BLaER1 (cell line): ENCODE measurements around the gene BCL2L1.

Source experiments
- H3K27ac ChIP-seq: shearing (Covaris generic); formaldehyde crosslinking; 2 replicates; pipeline ENCODE4 v1.8.1; 2022
- H3K27me3 ChIP-seq: shearing (Covaris generic); formaldehyde crosslinking; 2 replicates; pipeline ENCODE4 v1.8.1; 2022
- H3K36me3 ChIP-seq: shearing (Covaris generic); formaldehyde crosslinking; 2 replicates; pipeline ENCODE4 v1.8.1; 2022
- H3K4me1 ChIP-seq: shearing (Covaris generic); formaldehyde crosslinking; 2 replicates; pipeline ENCODE4 v1.8.1; 2022
- H3K4me2 ChIP-seq: shearing (Covaris generic); formaldehyde crosslinking; 2 replicates; pipeline ENCODE4 v1.8.1; 2022
- H3K4me3 ChIP-seq: shearing (Covaris generic); formaldehyde crosslinking; 2 replicates; pipeline ENCODE4 v1.8.1; 2022
- H3K9ac ChIP-seq: shearing (Covaris generic); formaldehyde crosslinking; 2 replicates; pipeline ENCODE4 v1.8.1; 2022
- H3K9me3 ChIP-seq: shearing (Covaris generic); formaldehyde crosslinking; 2 replicates; pipeline ENCODE4 v1.8.1; 2022
- H4K20me1 ChIP-seq: shearing (Covaris generic); formaldehyde crosslinking; 2 replicates; pipeline ENCODE4 v1.8.1; 2022
- Cebpa-rat ChIP-seq: shearing (Covaris generic); IDR thresholded peaks from 2 replicates; pipeline ENCODE4 v1.8.1; 2022

Gene BCL2L1

DNA sequence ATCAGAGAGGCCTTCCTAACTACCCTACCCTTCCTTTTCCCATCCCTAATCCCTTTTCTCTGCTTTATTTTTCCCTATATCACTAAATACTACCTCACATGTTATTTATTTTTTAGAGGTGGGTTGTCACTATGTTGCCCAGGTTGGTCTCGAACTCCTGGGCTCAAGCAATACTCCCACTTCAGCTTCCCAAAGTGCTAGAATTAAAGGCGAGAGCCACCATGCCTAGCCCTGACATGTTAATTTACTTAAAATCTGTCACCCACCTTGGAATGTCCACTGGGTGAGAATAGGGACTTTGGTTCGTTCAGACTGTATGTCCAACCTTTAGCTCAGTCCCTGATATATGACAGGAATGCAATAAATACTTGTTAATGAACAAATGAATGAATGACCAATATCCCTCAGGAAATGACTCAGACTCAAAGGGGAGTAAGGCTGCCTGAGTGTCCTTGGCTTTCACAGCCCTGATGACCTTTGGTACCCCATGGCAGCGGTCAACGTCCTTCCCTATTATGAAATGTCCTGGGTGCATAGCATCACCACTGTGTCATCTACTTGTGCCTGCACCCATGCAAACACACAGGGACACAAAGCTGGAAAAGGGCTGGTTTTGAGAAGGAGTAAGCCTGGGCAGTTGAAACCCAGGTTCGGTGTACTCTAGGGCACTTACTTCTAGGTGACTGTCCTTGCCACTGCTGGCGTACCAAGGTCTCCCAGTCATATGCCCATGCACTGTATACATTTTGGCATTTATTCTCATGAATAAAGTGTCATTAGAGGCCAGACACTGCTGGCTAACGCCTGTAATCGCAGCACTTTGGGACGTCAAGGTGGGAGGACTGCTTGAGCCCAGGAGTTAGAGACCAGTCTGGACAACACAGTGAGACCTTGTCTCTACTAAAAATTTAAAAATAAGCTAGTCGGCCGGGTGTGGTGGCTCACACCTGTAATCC is 26.5 kb downstream of the BCL2L1 start:
- peaks cover 80% of the 10 kb centered on the region for H3K4me1 ChIP-seq
- TF ChIP-seq Cebpa-rat = no peak
- no peak overlapping the region for H3K4me3 ChIP-seq
- no peaks in the 10 kb centered on the region for H3K9me3 ChIP-seq
- H4K20me1 ChIP-seq = peaks cover 49% of the 10 kb centered on the region
- H3K27ac ChIP-seq = peak overlapping the region; percentile 67; the same call in 1 of the 2 replicates
- H3K9ac ChIP-seq = no peak overlapping the region
- H3K4me2 ChIP-seq = peak overlapping the region; percentile 70
- peaks cover 85% of the 10 kb centered on the region for H3K36me3 ChIP-seq
- no peaks in the 10 kb centered on the region for H3K27me3 ChIP-seq

- H3K36me3 ChIP-seq = peaks cover 84% of the 10 kb centered on the region
- H3K4me2 ChIP-seq = peak overlapping the region; percentile 70
These were observed 27.6 kb downstream of the BCL2L1 start for GRCh38 chr20:31694842-31695593.

GRCh38 chr20:31693987-31694661 is 28.5 kb downstream of the BCL2L1 start:
- peak overlapping the region; percentile 54; the same call in 1 of the 2 replicates for H3K9ac ChIP-seq
- peaks cover 37% of the 10 kb centered on the region for H4K20me1 ChIP-seq
- peak overlapping the region; percentile 67 for H3K27ac ChIP-seq
- peak overlapping the region; percentile 70 for H3K4me2 ChIP-seq
- peaks cover 79% of the 10 kb centered on the region for H3K4me1 ChIP-seq
- peaks cover 83% of the 10 kb centered on the region for H3K36me3 ChIP-seq
- H3K9me3 ChIP-seq = no peaks in the 10 kb centered on the region
- H3K27me3 ChIP-seq = no peaks in the 10 kb centered on the region
- no peak overlapping the region for H3K4me3 ChIP-seq
- TF ChIP-seq Cebpa-rat = no peak

More at GRCh38 chr20:31694842-31695593, 27.6 kb downstream of the BCL2L1 start:
- peak overlapping the region; percentile 54; the same call in 1 of the 2 replicates for H3K9ac ChIP-seq
- no peak overlapping the region for H3K4me3 ChIP-seq
- no peaks in the 10 kb centered on the region for H3K27me3 ChIP-seq
- TF ChIP-seq Cebpa-rat = no peak
- H3K27ac ChIP-seq = peak overlapping the region; percentile 67
- peaks cover 46% of the 10 kb centered on the region for H4K20me1 ChIP-seq
- peaks cover 80% of the 10 kb centered on the region for H3K4me1 ChIP-seq
- H3K9me3 ChIP-seq = no peaks in the 10 kb centered on the region

DNA sequence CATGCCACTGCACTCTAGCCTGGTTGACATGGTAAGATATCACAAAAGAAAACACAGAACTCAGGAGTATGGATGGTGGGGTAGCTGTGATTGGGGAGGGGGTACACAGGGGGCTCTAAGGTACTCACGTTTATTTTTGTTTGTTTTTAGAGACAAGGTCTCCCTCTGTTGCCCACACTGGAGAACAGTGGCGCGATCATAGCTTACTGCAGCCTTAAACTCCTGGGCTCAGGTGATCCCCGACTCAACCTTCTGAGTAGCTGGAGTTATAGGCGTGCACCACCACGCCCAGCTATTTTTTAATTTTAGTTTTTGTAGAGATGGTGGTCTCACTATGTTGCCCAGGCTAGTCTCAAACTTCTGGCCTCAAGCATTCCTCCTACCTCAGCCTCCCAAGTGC is 29.3 kb downstream of the BCL2L1 start:
- peaks cover 78% of the 10 kb centered on the region for H3K4me1 ChIP-seq
- 0 out of 2 replicates have a peak overlapping the region, but pooled peaks have one; percentile 54 for H3K9ac ChIP-seq
- peak overlapping the region; percentile 70 for H3K4me2 ChIP-seq
- TF ChIP-seq Cebpa-rat = no peak
- H3K27me3 ChIP-seq = no peaks in the 10 kb centered on the region
- no peak overlapping the region for H3K4me3 ChIP-seq
- H3K27ac ChIP-seq = no peak overlapping the region; the same call in 1 of the 2 replicates
- H3K36me3 ChIP-seq = peaks cover 82% of the 10 kb centered on the region
- H4K20me1 ChIP-seq = peaks cover 29% of the 10 kb centered on the region
- H3K9me3 ChIP-seq = no peaks in the 10 kb centered on the region

- Histone ChIP-seq H3K27ac (peak overlapping the region; percentile 47; the same call in 1 of the 2 replicates), H3K4me3 (no peak overlapping the region), H3K9me3 (no peaks in the 10 kb centered on the region), H4K20me1 (peaks cover 23% of the 10 kb centered on the region), H3K4me1 (peaks cover 85% of the 10 kb centered on the region), H3K4me2 (peak overlapping the region; percentile 14; the same call in 1 of the 2 replicates), H3K27me3 (no peaks in the 10 kb centered on the region), H3K9ac (no peak overlapping the region), H3K36me3 (peaks cover 80% of the 10 kb centered on the region)
- no peak for TF ChIP-seq Cebpa-rat
These were observed 30.9 kb downstream of the BCL2L1 start for GRCh38 chr20:31691646-31692275.

GRCh38 chr20:31690124-31690666 is 32.5 kb downstream of the BCL2L1 start:
- Histone ChIP-seq H3K27me3 (no peaks in the 10 kb centered on the region), H3K9ac (no peak overlapping the region), H4K20me1 (peaks cover 12% of the 10 kb centered on the region; the same call in 1 of the 2 replicates), H3K4me3 (no peak overlapping the region), H3K4me2 (no peak overlapping the region), H3K9me3 (no peaks in the 10 kb centered on the region), H3K27ac (no peak overlapping the region), H3K36me3 (peaks cover 68% of the 10 kb centered on the region), H3K4me1 (peaks cover 93% of the 10 kb centered on the region)
- TF ChIP-seq Cebpa-rat = no peak

- no peak overlapping the region for H3K9ac ChIP-seq
- H3K36me3 ChIP-seq = peaks cover 65% of the 10 kb centered on the region
- no peaks in the 10 kb centered on the region for H3K9me3 ChIP-seq
- H3K4me1 ChIP-seq = peaks cover 86% of the 10 kb centered on the region
- TF ChIP-seq Cebpa-rat = no peak
- peak overlapping the region; percentile 14; the same call in 1 of the 2 replicates for H3K4me2 ChIP-seq
- no peaks in the 10 kb centered on the region for H3K27me3 ChIP-seq
- peak overlapping the region; percentile 45 for H3K27ac ChIP-seq
- H4K20me1 ChIP-seq = peaks cover 9% of the 10 kb centered on the region; the same call in 1 of the 2 replicates
- H3K4me3 ChIP-seq = no peak overlapping the region
These were observed 33.5 kb downstream of the BCL2L1 start for GRCh38 chr20:31689141-31689540.

- no peak overlapping the region for H3K4me3 ChIP-seq
- H3K36me3 ChIP-seq = peaks cover 58% of the 10 kb centered on the region
- peaks cover 87% of the 10 kb centered on the region for H3K4me1 ChIP-seq
These were observed 34.9 kb downstream of the BCL2L1 start for GRCh38 chr20:31687777-31688176.

More at GRCh38 chr20:31687777-31688176, 34.9 kb downstream of the BCL2L1 start:
- no peaks in the 10 kb centered on the region for H3K27me3 ChIP-seq
- TF ChIP-seq Cebpa-rat = no peak
- peak overlapping the region; percentile 97 for H3K4me2 ChIP-seq
- H4K20me1 ChIP-seq = no peaks in the 10 kb centered on the region
- H3K9me3 ChIP-seq = no peaks in the 10 kb centered on the region
- H3K27ac ChIP-seq = peak overlapping the region; percentile 97
- no peak overlapping the region for H3K9ac ChIP-seq
